Lower leg skin (tissue), 3 donors: ENCODE data around the gene AGBL1.

ENCODE experiments used
- POLR2A ChIP-seq, 2 donors: fragments of 450-650 bp; IDR thresholded peaks; one replicate each; pipeline ENCODE4 v1.6.1; 2016 to 2017; ENCODE audit warnings: antibody characterized with exemption in 2 of 2, mild to moderate bottlenecking in 1 of 2, moderate library complexity in 1 of 2
- TF ChIP-seq, protein P1 (sequence below), 3 donors: fragments of 450-650 bp; IDR thresholded peaks; one replicate each; pipeline ENCODE4 v1.5.1; 2016; ENCODE audit warnings: antibody characterized with exemption in 3 of 3, mild to moderate bottlenecking in 3 of 3, moderate library complexity in 2 of 3

- TF ChIP-seq, protein P1, sequence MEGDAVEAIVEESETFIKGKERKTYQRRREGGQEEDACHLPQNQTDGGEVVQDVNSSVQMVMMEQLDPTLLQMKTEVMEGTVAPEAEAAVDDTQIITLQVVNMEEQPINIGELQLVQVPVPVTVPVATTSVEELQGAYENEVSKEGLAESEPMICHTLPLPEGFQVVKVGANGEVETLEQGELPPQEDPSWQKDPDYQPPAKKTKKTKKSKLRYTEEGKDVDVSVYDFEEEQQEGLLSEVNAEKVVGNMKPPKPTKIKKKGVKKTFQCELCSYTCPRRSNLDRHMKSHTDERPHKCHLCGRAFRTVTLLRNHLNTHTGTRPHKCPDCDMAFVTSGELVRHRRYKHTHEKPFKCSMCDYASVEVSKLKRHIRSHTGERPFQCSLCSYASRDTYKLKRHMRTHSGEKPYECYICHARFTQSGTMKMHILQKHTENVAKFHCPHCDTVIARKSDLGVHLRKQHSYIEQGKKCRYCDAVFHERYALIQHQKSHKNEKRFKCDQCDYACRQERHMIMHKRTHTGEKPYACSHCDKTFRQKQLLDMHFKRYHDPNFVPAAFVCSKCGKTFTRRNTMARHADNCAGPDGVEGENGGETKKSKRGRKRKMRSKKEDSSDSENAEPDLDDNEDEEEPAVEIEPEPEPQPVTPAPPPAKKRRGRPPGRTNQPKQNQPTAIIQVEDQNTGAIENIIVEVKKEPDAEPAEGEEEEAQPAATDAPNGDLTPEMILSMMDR (IDR thresholded peaks at IDR 0.05), result no peak
- no peak for TF ChIP-seq POLR2A (IDR thresholded peaks at IDR 0.05)
These were observed 119.9 kb downstream of the AGBL1 start for GRCh38 chr15:86199467-86200145.
